Stimulated activated CD4-positive, alpha-beta T cell treated with anti-CD3 and anti-CD28 coated beads, Interleukin-15, amount 100 ng/mL, for 48 hours (primary cell): ENCODE measurements around the gene IGFBP3.
A peak's percentile ranks its signal among the peaks of the same experiment; 100 is the strongest.

ENCODE experiments used
- DNase-seq, 2 donors: peaks; one replicate each; pipeline ENCODE4 v3.0.0-alpha.2; 2020; ENCODE audit warnings: low read depth in 2 of 2

Gene IGFBP3

DNA sequence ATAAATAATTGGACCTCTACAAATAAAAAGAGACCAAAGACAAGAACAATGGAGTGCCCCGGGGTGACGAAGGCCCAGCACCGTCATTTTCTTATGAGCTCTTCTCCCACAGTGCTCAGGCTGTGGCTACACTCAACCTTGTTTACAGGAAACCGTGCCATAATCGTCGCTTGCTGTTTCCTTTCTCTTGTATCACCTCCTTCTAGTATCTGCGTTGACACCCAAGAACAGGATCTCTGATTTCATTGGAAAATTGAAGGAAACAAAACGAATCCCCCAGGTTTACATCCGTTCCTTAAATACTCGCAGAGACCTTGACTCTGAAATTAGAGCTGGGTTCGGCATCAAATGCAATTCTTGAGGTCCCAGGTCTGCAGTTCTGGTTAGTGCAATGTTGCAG is 1.7 kb upstream of the IGFBP3 start:
- no peak for DNase-seq

DNA sequence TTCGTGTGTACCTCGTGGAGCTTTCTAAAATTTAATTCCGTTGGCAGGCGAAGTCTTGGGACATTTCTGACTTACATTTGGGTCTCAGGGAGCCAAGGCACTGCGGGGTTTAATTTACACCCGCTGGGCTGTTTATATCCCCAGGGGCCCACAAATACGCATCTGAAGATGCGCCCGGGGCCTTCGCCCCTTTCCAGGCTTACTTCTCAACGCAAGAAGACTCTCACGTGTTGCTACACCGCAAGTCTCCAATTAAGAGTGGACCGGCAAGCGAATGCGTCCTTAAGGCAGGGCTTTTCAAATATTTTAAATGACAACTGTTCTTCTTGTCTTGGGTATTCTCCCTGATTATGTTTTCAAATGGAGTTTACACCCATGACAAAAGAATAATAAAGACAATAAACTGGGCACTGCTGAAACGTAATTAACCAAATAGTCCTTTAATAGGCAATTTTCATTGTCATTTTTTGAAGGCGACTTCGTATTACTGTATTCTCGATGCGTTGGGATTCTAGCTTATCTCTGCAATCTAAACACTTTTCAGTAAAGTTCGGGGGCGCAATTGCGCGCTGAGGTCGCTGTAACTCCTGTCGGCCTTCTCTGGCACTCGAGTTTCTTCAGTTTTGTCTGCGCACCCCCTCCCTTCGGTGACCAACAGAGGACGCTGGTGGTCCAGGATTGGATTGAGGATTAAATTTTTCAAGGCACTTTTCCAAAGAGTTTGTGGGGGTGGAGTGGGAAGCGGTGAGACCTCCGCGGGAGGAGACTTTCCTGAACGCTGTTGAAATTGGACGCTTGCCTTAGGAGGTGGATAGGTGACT is 837 bp upstream of the IGFBP3 start:
- DNase-seq, result no peak

DNA sequence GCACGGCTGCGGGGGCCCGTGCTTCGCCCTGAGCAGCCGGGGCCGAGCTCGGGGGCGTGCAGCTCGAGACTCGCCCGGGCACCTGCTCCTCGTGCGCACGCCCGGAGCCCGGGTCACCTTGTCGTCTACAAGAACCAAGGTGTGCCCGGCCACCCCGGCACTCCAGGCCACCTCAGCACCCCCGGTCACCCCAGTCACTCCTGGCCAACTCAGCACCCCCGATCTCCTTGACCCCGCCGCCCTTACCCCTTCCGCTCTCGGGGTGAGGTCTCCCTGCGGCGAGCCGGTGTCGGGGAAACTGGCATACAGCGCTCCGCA is 268 bp upstream of the IGFBP3 start:
- DNase-seq, result no peak

DNA sequence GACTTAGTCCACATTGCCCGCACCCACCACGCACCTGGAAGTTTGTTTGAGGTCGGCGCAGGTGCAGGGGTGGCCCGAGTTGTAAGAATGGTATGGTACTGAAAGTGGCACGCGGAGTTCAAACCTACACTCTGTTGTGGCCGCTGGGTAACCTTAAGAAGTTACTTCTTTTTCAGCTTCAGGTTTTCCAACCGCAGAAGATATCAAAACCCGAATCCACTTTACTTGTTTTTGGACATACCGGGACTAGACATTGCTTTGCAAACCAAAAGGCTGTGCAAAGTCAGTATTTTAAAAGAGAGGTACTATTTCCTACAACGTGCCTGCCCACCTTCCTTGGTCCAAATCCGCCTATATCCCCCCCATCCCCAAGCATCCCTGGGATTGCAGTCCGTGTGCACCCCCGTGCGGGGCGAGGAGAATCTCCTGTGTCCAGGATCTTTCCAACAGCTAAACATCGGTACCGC is 1.0 kb downstream of the IGFBP3 start:
- DNase-seq, result no peak

DNA sequence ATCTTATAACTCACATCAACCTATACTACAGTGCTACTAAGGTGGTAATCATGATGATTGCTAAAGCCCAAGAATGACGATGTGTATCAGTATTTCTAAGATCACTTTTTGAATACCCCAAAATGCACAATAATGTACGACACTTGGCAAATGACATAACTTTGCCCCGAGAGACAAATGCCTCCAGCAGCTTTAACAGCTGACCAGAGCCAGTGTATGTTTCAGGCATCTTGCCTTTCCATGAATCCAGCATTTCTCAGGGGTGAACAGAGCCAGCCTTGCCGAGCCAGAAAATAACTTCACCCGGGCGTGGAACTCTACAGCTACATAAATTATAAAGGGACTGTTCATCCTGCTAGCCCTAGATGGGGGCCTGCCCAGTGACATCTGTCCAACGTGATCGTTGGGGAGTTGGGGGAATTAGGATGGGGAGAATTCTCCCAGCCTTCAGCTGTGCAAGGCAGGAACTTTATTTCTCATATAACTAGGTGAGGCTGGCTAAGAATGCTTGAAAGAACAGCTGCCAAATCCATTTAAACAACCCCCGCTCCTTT is 1.8 kb downstream of the IGFBP3 start:
- no peak for DNase-seq

DNA sequence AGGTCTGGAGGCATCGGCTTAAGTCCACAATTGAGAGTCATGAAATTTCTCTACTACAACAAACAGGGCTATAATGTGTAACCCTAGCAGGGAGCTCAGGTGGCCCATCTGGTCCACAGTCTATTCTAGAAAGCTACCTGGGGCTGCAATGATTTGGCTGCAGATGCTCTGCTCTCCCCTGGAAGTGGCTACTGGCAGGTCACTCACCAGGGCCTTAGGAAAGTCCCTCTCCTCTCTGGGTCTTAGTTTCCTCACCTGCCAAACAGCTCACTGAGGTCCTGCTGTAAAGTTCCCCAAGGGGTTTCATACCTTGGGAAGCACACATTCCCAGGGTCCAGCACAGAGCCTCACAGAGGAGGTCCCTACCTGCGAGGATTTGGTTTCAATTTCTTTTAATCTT is 2.5 kb downstream of the IGFBP3 start:
- no peak for DNase-seq

DNA sequence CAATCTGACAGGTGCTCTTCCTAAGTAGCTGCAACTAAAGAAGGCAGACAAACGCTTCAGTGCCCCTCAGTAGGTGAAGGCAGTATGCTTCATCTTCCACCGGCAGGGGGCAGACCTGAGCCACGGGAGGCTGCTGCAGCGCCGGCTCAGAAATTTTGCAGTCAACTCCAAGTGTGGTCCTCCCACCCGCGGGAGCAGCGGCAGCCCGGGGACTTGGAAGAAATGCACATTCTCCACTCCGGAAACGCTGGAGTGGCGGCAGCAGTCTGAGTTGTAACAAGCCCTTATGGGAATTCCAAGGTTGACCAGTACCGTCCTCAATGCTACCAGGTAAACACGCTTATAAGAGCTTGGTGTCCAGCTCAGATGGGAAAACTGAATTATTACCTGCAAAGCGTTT is 3.4 kb downstream of the IGFBP3 start:
- DNase-seq, result peak; percentile 60 to 68

DNA sequence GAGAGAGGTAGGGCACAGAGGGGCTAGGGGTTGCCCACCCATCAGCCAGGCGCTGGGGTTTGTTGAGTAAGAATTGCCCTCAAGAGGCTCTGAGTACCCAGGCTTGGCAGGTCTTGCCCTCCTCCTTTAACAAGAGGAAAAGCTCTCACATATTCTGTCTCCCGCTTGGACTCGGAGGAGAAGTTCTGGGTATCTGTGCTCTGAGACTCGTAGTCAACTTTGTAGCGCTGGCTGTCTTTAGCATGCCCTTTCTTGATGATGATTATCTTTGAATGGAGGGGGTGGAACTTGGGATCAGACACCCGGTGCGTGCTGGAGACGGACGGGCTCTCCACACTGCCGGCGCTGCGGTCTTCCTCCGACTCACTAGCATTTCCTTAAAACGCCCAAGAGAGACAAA is 4.0 kb downstream of the IGFBP3 start:
- DNase-seq, result no peak

DNA sequence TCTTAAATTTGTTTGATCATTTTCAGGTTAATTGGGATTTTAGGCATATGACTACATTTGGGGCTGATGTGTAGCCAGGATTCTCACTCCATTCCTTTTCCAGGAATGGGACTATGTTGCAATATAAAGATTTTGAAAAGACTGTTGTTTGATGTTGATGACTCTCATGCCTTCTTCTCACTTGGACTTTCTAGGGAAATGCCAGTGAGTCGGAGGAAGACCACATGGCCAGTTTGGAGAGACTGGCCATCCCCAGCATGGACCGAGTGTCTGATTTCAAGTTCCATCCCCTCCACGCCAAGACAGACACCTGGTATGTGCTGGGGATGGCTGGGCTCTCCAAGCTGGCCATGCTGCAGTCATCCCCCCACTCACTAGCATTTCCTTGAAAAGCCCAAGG is 5.5 kb downstream of the IGFBP3 start:
- no peak for DNase-seq

DNA sequence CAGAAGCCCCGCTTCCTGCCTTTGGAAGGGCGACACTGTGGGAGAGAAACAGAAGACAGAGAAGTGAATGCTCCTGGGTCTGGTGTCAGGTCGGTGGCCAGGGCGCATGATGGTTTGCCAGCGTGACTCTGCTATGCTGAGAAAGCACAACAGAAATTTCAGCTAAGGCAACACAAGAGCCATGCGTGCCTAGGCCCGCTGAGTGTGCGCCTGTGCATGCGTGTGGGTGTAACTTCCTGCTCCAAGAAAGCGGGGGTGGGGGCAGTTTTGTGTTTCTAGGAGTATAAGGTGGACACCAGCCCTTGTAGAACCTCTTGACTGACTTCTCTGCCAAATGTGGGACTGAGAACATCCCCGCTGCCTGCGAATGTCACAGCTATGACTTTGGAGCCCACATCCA is 6.2 kb downstream of the IGFBP3 start:
- DNase-seq, result no peak

DNA sequence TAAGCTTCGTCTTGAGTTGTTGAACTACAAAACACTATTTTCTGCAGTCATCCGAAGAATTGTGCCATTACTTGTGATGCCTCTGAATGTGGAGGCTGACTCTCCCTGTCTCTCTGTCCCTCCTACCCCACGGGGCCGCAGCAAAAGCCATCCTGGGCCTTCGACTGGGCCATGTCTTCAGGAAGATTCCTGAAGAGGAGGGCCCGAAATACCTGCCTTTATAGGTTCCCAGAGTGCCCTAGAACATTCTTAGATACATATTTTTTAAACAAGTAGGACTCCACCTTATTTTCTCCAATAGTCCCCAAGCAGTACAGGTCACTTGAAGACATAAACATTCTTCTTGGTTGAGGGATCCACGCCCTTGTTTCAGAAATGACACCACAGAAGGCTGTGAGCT is 8.1 kb downstream of the IGFBP3 start:
- DNase-seq, result no peak

DNA sequence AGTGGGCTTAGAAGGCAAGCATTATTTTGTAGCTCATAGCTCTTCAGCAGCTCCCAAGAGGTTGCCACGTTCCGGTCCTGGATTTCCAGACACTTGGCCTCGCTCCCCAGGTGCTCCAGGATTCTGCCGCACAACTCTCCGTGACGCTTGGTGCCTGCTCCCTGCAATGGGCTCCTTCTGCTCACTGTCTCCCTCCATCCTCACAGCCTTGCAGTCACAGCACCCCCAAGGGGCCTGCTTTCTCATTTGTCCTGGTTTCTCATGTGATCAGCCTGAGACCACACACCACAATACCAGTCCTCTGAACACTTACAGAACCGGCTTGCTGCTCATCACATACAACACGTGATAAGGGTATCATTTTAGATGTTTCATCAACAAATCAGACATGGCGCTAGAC is 9.8 kb downstream of the IGFBP3 start:
- DNase-seq, result no peak

DNA sequence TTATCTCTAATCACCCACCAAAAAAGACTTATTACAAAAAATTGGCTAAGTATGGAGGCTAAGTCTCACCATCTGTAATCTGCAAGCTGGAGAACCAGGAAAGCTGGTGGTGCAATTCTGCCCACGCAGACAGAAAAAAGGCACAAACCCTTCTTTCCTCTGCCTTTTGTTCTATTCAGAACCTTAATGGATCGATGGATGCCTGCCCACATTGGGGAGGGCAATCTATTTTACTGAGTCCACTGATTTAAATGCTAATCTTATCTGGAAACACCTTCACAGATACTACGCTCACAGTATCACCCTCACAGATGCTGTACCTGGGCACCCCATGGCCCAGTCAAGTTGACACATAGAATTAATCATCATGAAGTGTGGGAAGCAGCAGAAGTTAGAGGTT is 10.2 kb downstream of the IGFBP3 start:
- no peak for DNase-seq

DNA sequence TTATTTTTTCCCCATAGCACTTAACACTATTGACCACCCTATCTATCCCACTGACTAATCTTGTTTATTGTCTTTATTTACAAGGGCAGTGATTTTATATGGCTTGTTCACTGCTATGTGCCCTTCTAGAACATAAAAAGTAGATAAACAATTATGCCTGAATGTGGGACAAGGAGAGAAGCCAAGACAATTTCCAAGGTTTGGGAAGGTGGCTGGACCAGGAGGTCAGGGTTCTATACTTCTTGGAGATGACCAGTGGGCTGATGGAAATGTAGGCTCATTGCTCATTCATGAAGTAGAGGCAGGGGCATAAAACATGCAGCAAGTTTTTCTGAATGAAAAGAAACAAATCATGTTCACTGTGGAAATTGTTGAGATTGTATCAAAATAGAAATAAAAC is 11.5 kb downstream of the IGFBP3 start:
- DNase-seq, result no peak

DNA sequence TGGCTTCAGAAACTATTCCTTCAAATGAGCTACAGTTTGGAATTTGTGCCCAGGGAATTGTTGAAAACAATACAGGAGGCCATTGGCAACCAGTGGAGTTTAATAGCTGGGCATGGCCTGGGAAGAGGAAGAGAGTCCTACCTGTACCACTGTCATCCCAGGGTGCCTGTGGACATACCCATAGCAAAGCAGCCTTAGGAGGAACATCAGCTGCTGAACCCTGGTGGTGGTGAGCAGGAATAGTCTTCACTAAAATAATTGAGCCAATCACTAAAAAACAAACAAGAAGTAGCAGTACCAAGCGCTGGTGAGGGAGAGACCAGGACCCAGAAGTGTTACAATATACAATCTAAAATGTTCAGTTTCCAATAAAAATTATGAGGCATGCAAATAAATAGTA is 18.3 kb downstream of the IGFBP3 start:
- no peak for DNase-seq

DNA sequence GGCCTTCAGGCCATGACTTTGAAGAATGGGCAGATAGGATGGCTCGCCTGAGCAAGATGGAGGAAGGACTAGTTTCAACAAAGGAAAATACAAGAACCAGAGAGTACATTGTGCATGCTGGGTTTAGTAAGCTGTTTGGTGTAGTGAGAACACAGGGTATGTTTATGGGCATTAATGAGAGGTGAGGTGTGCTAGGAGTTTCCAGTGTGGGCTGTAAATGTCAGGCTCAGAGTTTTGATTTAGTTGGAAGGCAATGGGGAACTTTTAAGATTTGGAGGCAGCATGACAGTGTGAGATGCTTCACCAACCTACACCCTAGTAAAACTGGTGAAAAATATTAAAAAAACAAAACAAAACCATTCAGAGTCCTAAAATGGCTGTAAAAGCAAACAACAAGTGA is 19.5 kb downstream of the IGFBP3 start:
- no peak for DNase-seq

DNA sequence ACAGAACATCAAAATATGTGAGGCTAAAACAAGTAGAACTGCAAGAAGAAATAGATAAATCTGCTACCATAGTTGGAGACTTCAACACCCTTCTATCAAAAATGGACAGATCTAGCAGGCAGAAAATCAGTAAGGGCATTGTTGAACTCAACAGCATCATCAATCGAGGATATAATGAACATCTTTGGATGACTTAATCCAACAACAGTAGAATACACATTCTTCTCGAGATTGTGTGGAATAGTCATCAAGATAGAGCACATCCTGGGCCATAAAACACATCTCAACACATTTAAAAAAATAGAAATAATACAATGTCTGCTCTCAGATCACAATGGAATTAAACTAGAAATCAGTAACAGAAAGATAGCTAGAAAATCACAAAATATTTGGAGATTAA is 22.9 kb downstream of the IGFBP3 start:
- DNase-seq, result no peak

DNA sequence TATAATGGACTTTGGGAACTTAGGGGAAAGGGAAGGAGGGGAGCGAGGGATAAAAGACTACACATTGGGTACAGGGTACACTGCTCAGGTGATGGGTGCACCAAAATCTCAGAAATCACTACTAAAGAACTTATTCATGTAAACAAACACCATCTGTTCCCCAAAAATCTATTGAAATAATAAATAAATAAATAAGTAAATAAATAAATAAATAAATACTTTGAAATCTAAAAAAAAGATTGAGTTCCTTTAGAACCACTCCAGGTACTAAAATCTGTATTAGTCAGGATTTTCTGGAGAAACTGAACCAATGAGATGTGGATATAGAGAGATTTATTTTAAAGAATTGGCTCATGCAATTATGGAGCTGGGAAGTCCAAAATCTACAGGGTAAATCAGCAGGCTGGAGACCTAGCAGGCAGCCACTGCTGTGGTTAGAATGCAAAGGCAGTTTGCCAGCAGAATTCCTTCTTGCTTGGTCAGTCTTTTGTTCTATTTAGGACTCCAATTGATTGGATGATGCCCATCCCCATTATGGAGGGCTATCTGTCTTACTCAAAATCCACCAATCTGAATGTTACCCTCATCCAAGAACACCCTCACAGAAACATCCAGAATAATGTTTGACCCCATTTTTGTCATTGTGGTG is 23.9 kb downstream of the IGFBP3 start:
- no peak for DNase-seq

DNA sequence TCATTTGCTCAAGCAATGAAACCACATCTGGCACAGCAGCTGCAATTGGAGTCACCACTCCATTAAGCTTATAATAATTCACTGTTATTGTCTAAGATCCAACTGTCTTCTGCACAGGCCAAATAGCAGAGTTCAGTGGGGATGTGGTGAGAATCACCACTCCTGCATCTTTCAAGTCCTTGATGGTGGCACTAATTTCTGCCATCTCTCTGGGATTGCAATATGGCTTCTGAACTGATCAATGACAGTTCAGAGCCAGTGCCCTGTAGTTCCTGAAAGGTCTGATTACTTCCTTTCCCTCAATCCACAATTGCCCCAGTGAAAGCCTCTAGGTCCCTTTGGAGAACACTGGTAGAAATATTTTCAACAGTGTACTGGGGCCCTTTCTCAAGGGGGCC is 26.4 kb downstream of the IGFBP3 start:
- DNase-seq, result no peak

DNA sequence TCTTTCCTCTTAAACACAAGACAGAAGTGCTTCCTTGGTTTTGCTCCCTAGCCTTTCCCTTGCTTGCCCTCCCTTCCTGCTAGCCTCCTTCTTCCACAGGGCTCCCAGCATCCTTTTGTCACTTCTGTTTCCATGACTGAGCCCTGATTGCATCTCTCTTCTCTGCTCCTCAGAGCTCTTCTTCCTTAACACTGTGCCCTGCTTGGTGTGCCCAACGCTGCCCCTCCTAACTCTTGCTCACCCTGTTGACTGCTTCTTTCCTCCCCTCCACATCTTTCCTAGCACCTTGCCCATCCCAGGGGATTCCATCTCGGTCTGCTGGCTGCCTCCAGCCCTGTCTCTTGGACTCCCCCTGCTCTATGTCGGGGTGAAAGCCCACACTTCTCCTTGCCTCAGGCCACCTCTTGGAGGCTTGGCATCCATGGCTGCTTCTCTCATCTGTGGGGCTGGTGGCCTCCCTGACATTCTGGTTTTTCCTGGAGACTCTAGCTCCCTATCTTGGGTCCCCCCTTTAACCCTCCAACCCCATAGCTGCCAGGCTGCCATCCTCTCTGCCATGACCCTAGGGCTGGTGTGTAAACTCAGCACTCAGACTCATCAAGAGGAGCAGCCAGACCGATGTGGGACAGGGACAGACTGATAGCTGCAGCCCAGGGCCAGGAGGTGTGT is 26.9 kb downstream of the IGFBP3 start:
- DNase-seq, result no peak

DNA sequence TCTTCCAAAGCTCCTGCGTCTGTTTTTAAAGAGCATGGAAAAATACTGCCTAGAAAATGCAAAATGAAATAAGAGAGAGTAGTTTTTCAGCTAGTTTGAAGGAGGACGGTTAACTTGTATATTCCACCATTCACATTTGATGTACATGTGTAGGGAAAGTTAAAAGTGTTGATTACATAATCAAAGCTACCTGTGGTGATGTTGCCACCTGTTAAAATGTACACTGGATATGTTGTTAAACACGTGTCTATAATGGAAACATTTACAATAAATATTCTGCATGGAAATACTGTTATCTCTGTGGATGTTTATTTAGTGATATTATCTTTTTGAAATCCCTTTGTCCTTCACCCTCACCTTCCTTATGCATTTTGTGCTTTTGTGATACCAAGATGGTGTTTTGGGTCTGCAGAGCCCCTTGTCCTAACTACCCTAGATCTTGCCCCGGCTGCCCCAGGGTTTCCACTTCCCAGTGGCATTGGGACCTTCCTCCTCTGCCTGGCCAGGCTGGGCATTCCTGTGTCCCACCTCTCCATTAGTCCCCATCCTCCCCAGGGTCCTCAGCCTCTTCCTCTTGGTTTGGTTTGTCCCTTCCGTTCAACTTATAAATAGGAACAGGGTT is 27.6 kb downstream of the IGFBP3 start:
- no peak for DNase-seq

DNA sequence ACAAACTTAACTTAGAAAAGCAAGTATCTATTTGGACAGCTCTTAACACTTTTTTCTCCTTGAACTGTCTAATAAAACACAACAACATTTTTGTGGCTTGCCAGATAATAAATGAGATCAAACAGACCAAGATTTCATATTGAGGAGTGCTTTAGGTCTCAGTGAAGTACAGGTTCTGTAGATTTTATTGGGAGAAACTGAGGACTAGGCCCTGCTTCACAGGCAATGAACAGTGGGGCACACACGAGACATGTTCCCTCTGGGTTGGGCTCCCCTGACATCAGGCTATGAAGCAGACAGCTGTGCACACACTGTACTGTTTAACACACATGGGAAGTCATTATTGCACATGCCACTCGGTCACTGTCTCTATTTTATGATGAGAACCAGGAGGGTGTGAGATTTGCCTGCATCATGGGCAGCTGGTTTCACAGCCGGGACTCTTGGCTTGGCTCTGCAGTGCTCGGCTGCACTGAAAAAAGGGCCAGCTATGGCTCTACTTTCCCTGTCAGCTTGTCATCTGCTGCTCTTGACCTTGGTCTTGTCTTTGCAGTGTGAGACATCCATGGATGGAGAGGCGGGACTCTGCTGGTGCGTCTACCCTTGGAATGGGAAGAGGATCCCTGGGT is 28.6 kb downstream of the IGFBP3 start:
- DNase-seq, result no peak
